ENCODE results near the gene MTERF1. TPM values are rescaled to one million over a fixed set of nuclear protein-coding genes. Genes with fewer than 3 reads are reported as not detected.

The MTERF1 gene
- total RNA-seq, 1 experiment from 2014 or later = 12.0 TPM

GRCh38 chr7:91875851-91876250 is 4.7 kb downstream of the MTERF1 start:
- POLR2A ChIA-PET = no interaction called here
- H3K4me3 Mint-ChIP-seq = no peak overlapping the region
- DNase-seq (ENCODE audit: low spot score) (no peak), ATAC-seq (no peak)
- no peaks in the 10 kb centered on the region for H3K27me3 Mint-ChIP-seq (ENCODE audit: low read depth)
- H3K36me3 Mint-ChIP-seq = peaks cover 3% of the 10 kb centered on the region
- H3K9me3 Mint-ChIP-seq = no peaks in the 10 kb centered on the region
- CTCF ChIA-PET = no interaction called here
- no peak for TF ChIP-seq ZBTB21 (CRISPR knock-in tag; IDR thresholded peaks at IDR 0.05; ENCODE audit: borderline replicate concordance)
- TF ChIP-seq MLX (CRISPR knock-in tag; IDR thresholded peaks at IDR 0.05) = no peak
- TF ChIP-seq GABPB1 (CRISPR knock-in tag; IDR thresholded peaks at IDR 0.05) = no peak
- TF ChIP-seq NR1H2 (CRISPR knock-in tag; IDR thresholded peaks at IDR 0.05) = no peak
- TF ChIP-seq ZNF671 (CRISPR knock-in tag; IDR thresholded peaks at IDR 0.05) = no peak
- TF ChIP-seq ZNF425 (CRISPR knock-in tag; conservative IDR thresholded peaks at IDR 0.05) = no peak
- TF ChIP-seq ZNF532 (CRISPR knock-in tag; IDR thresholded peaks at IDR 0.05; ENCODE audit: borderline replicate concordance) = no peak
- TF ChIP-seq CREB1 (CRISPR knock-in tag; IDR thresholded peaks at IDR 0.05) = no peak
- no peak for TF ChIP-seq ZNF232 (CRISPR knock-in tag; IDR thresholded peaks at IDR 0.05)
- TF ChIP-seq NR3C1 (CRISPR knock-in tag; conservative IDR thresholded peaks at IDR 0.05; ENCODE audit: low read depth) = no peak
- H3K4me1 Mint-ChIP-seq = peaks cover 9% of the 10 kb centered on the region
- H3K27ac Mint-ChIP-seq = no peak overlapping the region

GRCh38 chr7:91872928-91873327 is 7.6 kb downstream of the MTERF1 start:
- ATAC-seq (no peak), DNase-seq (ENCODE audit: low spot score) (no peak)
- Mint-ChIP-seq H3K36me3 (peaks cover 3% of the 10 kb centered on the region), H3K27ac (no peak overlapping the region), H3K4me1 (no peaks in the 10 kb centered on the region), H3K4me3 (no peak overlapping the region), H3K27me3 (ENCODE audit: low read depth) (no peaks in the 10 kb centered on the region), H3K9me3 (no peaks in the 10 kb centered on the region)
- CTCF ChIA-PET = no interaction called here
- POLR2A ChIA-PET = no interaction called here
- no peak for TF ChIP-seq MLX (CRISPR knock-in tag; IDR thresholded peaks at IDR 0.05)
- TF ChIP-seq AR (CRISPR knock-in tag; IDR thresholded peaks at IDR 0.05) = no peak
- TF ChIP-seq ARID4B (CRISPR knock-in tag; IDR thresholded peaks at IDR 0.05; ENCODE audit: borderline replicate concordance) = no peak
- no peak for TF ChIP-seq ATF3 (CRISPR knock-in tag; conservative IDR thresholded peaks at IDR 0.05)
- TF ChIP-seq ZSCAN18 (CRISPR knock-in tag; IDR thresholded peaks at IDR 0.05) = no peak
- TF ChIP-seq RELA (CRISPR knock-in tag; IDR thresholded peaks at IDR 0.05; ENCODE audit: borderline replicate concordance) = no peak
- TF ChIP-seq OVOL2 (CRISPR knock-in tag; IDR thresholded peaks at IDR 0.05; ENCODE audit: borderline replicate concordance) = no peak

Data from WTC11 (cell line).